GM12873 (cell line): Measurements from ENCODE around the gene CACNB1.

Experiments used
- CTCF ChIP-seq: IDR thresholded peaks from 2 replicates; pipeline ENCODE4 v1.5.1; 2012; ENCODE audit warnings: low read depth, mild to moderate bottlenecking, moderate library complexity, low read length, control low read depth; ENCODE audit not compliant: insufficient read depth; ENCODE audit errors: missing control alignments

Gene CACNB1

GRCh38 chr17:39143552-39144093 lies 53.8 kb downstream of the CACNB1 start:
- TF ChIP-seq CTCF: no peak

- TF ChIP-seq CTCF: no peak
Measured at GRCh38 chr17:39141915-39142664, 55.4 kb downstream of the CACNB1 start.

GRCh38 chr17:39141294-39141693 lies 56.2 kb downstream of the CACNB1 start:
- TF ChIP-seq CTCF: no peak

- no peak for TF ChIP-seq CTCF
Measured at GRCh38 chr17:39139561-39139960, 57.9 kb downstream of the CACNB1 start.

- no peak for TF ChIP-seq CTCF
Measured at GRCh38 chr17:39139161-39139511, 58.3 kb downstream of the CACNB1 start.

GRCh38 chr17:39138431-39139160 lies 58.9 kb downstream of the CACNB1 start:
- TF ChIP-seq CTCF: no peak

- no peak for TF ChIP-seq CTCF
Measured at GRCh38 chr17:39134878-39135277, 62.6 kb downstream of the CACNB1 start.
